ENCODE results near the gene ASAP2. TPM values are rescaled to one million over a fixed set of nuclear protein-coding genes. Genes with fewer than 3 reads are reported as not detected.

ASAP2 gene
- polyA plus RNA-seq, 4 donors: 31.7 to 66.1 (median 54.9) TPM

GRCh38 chr2:9179572-9180201 is 26.9 kb upstream of the ASAP2 start:
- DNase-seq (ENCODE audit: low read depth in 4 of 4, low spot score in 3 of 4): no peak

DNA sequence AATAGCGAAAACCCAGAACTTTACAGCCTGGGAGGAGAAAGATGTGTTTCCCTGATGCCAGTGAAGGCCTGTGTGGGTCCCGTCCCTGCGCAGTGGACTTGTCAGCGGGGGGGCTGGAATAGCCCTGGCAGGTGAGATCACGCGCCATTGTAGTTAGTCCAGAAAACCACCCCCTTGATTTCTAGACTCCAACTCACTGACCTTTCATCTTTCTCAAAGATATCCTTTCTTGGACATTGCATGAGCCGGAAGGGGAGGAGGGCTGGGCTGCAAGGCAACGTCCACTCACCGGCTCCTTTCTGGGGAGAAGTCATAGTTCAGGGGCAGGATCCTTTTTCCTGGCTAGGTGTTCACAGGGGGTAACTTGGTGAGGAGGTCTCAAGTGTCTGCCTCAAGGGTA is 22.3 kb upstream of the ASAP2 start:
- no peak for DNase-seq (ENCODE audit: low read depth in 4 of 4, low spot score in 3 of 4)

- DNase-seq (ENCODE audit: low read depth in 4 of 4, low spot score in 3 of 4): no peak
These were observed 18.9 kb upstream of the ASAP2 start for GRCh38 chr2:9187620-9188214.

DNA sequence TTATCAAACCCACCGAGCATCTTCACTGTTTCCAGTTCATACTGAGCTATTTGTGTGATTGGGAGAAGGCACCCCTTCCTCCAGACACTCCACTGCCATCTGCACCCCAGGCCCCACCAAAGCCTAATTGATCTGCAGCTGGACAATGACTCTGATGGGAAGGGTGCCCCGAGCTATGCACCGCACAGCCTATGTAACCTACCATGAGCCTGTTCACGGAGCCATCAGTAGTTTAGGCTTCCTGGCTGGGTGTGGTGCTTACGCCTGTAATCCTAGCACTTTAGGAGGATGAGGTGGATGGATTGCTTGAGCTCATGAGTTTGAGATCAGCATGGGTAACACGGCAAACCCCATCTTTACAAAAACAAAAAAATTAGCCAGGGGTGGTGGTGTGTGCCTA is 17.8 kb upstream of the ASAP2 start:
- no peak for DNase-seq (ENCODE audit: low read depth in 4 of 4, low spot score in 3 of 4)

GRCh38 chr2:9189901-9190300 is 16.7 kb upstream of the ASAP2 start:
- DNase-seq (ENCODE audit: low read depth in 4 of 4, low spot score in 3 of 4): no peak

GRCh38 chr2:9191041-9191481 is 15.6 kb upstream of the ASAP2 start:
- no peak for DNase-seq (ENCODE audit: low read depth in 4 of 4, low spot score in 3 of 4)

GRCh38 chr2:9192712-9193111 is 13.9 kb upstream of the ASAP2 start:
- DNase-seq (ENCODE audit: low read depth in 4 of 4, low spot score in 3 of 4): no peak

DNA sequence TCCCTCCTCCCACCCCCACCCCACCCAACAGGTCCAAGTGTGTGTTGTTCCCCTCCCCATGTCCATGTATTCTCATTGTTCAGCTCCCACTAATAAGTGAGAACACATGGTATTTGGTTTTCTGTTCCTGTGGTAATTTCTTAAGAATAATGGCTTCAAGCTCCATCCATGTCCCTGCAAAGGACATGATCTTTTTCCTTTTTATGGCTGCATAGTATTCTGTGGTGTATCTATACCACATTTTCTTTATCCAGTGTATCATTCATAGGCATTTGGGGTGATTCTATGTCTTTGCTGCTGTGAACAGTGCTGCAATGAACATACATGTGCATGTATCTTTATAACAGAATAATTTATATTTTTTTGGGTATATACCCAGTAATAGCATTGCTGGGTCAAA is 12.3 kb upstream of the ASAP2 start:
- DNase-seq (ENCODE audit: low read depth in 4 of 4, low spot score in 3 of 4): no peak

- DNase-seq (ENCODE audit: low read depth in 4 of 4, low spot score in 3 of 4): no peak
These were observed 10.0 kb upstream of the ASAP2 start for GRCh38 chr2:9196637-9197036.

- no peak for DNase-seq (ENCODE audit: low read depth in 4 of 4, low spot score in 3 of 4)
These were observed 8.7 kb upstream of the ASAP2 start for GRCh38 chr2:9197916-9198315.

DNA sequence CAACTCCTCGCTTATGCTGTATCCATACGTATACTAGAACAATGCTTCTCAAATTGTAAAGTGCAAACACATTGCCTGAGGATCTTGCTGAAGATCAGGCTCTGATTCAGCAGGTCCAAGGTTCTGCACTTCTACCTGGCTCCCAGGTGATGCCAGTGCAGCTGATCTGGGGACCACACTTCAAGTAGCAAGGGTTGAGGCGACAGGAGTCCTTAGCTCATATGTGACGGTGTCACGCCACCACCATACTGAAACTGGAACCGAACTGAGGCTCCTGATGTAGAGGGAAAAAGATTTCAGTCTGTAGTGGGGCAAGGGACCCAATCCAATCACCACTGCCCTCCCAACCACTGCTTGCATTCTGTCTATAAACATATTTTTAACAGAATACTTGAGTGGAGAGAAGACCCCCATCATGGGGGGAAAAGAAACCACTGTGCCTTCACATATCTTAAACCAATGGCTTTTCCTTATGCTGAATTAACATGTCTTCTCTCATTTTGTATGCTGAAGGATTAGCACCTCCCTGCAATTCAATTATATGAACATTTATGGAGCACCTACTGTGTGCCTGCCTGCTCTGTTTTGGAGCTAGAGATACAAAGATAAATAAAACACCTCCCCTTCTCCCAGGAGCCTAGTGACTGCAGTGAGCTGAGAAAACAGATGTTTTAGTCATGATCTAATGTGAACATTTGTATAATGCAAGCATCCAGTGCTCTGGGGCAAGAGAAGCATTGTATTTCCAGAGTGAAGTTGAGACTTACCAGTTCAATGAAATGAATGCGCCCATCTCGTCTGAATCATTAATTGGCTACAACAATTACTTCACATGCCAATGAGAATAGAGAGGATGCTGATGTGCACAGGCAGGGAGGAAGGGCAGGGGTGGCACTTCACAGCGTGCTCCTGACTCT is 6.6 kb upstream of the ASAP2 start:
- DNase-seq (ENCODE audit: low read depth in 4 of 4, low spot score in 3 of 4): no peak

DNA sequence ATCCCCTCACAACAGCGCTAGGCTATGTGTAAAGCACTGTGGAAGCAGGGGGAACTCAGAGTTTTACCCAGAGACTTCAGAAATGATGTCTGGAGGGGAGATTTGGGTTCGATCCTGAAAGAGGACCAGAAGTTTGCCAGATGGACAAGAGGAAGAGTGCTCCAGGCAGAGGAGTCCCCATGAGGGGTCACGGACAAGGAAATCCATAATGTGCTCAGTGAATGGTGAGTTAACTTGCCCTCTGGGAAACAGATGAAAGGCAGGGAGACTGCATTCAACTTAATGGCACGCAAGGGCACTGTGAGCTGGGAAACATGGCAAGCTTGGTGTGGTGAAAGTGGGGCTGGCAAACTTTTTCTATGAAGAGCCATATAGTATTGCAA is 6.0 kb upstream of the ASAP2 start:
- DNase-seq (ENCODE audit: low read depth in 4 of 4, low spot score in 3 of 4): no peak

DNA sequence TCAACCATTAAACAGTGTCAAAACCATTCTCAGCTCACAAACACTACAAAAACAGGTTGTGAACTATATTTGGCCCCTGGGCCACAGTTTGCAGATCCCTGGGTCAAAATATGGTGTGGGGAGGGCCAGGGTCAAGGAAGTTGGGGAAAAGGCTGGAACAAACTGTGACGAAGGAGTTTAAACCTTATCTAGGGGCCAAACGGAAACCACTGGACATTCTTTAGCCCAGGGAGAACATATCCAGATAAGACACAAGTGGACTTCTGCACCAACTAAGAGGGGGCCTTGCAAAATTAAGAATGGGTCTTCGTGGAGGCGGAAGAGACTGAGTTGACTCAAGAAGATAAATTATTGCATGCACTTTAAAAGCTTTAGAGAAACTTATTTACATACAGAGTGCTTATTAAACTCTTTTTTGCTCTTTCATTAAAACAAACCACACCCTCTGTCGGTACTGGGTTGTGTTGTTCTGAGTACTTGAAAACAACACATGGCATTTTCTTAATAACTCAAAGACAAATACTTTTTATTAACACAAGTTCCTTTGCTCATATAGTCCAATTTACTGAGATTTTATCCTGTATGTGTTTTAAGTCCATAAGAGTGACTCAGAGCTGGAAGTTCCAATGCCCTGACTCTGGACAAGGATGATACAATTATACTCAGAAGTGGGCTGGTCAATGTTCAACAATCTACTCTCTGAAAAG is 5.3 kb upstream of the ASAP2 start:
- DNase-seq (ENCODE audit: low read depth in 4 of 4, low spot score in 3 of 4): no peak

- no peak for DNase-seq (ENCODE audit: low read depth in 4 of 4, low spot score in 3 of 4)
These were observed 3.6 kb upstream of the ASAP2 start for GRCh38 chr2:9203006-9203405.

GRCh38 chr2:9203876-9204275 is 2.7 kb upstream of the ASAP2 start:
- no peak for DNase-seq (ENCODE audit: low read depth in 4 of 4, low spot score in 3 of 4)

GRCh38 chr2:9204939-9205338 is 1.7 kb upstream of the ASAP2 start:
- DNase-seq (ENCODE audit: low read depth in 4 of 4, low spot score in 3 of 4): no peak

GRCh38 chr2:9205486-9205885 is 1.1 kb upstream of the ASAP2 start:
- DNase-seq (ENCODE audit: low read depth in 4 of 4, low spot score in 3 of 4): no peak

GRCh38 chr2:9206991-9207640 is 504 bp downstream of the ASAP2 start:
- DNase-seq (ENCODE audit: low read depth in 4 of 4, low spot score in 3 of 4): no peak

DNA sequence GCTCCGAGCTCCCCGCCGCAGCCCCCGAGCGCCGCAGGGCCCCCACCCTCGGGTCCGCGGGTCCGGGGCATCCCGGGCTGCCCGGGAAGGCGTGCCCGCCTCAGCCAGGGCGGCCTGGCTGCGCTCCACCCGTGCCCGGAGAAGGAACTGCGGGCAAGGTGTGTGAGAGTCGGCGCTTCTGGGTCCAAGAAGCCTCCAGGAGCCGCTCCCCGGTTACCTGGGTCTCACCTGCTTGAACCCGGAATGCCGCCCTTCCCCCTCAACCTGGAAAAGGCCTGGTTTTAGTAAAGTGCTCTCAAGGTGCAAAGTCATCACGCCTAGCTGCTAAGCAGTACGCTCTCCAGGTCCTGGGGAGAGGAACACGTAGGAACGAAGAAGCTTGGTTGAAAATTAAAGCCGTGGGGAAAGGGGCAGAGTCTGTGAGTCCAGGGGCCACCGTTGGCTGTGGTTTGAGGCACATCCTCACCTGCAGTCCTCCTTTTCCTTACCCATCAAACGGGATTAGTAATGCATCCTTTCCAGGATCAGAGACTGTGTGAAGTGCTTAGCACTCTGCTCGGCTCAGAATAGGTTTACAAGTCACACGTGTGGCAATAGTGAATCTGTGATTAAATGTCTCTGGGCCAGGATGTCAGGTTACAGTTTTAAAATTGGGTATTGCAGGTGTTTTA is 1.2 kb downstream of the ASAP2 start:
- no peak for DNase-seq (ENCODE audit: low read depth in 4 of 4, low spot score in 3 of 4)

DNA sequence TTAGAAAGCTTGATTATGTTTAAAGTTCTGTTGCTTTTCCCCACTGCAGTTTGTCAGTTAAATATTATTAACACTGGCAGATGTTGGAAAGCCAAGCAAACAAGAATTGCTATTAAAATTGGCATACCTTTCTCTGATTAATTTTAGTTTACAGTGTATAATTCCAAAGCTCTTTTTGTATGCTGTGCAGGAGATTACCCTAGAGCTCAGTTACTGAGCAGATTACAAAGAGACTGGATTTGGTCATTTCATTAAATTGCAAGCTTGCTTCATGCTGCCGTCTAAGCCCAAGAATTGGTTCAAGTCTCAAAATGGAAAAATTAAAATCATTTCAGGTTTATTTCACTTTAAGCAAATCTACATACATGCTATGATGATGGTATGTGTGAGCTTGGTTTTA is 2.3 kb downstream of the ASAP2 start:
- DNase-seq (ENCODE audit: low read depth in 4 of 4, low spot score in 3 of 4): no peak

Data from left renal pelvis (tissue), 4 donors.